Measurements from ENCODE around the gene CASP4. TPM values are rescaled to one million over a fixed set of nuclear protein-coding genes. Genes with fewer than 3 reads are reported as not detected.

The CASP4 gene
- 100 to 1,000 TPM in 4 of 6 donors, 10 to 100 TPM in 2; 86.7 to 157 (median 104) TPM for total RNA-seq

DNA sequence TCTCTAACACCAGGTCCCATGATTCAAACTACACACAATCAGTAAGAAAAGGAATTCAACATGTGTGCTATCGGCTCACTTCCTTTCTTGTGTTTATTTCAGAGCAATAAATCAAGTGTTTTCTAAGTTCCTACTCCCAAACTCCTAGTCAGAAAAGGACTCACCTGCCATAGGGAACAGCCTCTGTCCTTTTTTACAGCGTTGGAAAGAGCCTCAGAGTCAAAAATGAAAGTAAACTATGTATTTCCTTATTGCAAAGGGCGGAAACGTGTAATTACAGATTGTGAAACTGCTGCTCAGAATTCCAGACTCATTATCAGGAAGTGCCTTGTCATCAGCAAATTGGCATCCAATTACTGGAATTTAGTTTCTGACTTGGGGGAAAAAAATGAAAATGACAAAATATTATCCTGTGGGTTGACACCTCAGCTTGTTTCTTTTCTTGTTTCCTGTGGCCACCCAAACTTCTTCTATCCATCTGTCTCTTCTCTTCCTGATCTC lies at the start of gene CASP4:
CASP4 (minus strand) TSS at position 220 of the 501 bp plus-strand sequence; CDS start at position 171, 49 bp downstream.
- Histone ChIP-seq H3K27ac (peak within 1 kb of the TSS; percentile 88 to 93 (median 90)), H3K27me3 (no peaks in the 10 kb centered on the region), H3K36me3 (no peaks in the 10 kb centered on the region), H3K9me3 (peaks cover 0 to 3% (median 0%) of the 10 kb centered on the region in 4 donors), H3K4me1 (peaks cover 21 to 35% (median 23%) of the 10 kb centered on the region in 4 donors), H3K4me3 (peak within 1 kb of the TSS; percentile 31 to 58 (median 49))
- 0 to 1% methylated on average over 4 of the region's 4 CpGs for WGBS, 2 donors
- peak; percentile 45 to 96 for TF ChIP-seq POLR2AphosphoS5 (IDR thresholded peaks at IDR 0.05)
- TF ChIP-seq, protein P1, sequence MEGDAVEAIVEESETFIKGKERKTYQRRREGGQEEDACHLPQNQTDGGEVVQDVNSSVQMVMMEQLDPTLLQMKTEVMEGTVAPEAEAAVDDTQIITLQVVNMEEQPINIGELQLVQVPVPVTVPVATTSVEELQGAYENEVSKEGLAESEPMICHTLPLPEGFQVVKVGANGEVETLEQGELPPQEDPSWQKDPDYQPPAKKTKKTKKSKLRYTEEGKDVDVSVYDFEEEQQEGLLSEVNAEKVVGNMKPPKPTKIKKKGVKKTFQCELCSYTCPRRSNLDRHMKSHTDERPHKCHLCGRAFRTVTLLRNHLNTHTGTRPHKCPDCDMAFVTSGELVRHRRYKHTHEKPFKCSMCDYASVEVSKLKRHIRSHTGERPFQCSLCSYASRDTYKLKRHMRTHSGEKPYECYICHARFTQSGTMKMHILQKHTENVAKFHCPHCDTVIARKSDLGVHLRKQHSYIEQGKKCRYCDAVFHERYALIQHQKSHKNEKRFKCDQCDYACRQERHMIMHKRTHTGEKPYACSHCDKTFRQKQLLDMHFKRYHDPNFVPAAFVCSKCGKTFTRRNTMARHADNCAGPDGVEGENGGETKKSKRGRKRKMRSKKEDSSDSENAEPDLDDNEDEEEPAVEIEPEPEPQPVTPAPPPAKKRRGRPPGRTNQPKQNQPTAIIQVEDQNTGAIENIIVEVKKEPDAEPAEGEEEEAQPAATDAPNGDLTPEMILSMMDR (IDR thresholded peaks at IDR 0.05), result no peak
- peak; percentile 67 to 90 (median 86) for TF ChIP-seq EP300 (IDR thresholded peaks at IDR 0.05)
- peak in 3 of 4 donors; percentile 36 to 82 (median 47) for TF ChIP-seq POLR2A (IDR thresholded peaks at IDR 0.05)
- peak in 1 of 2 donors; percentile 36 for DNase-seq
- ATAC-seq (ENCODE audit: low FRiP score in 2 of 2), result peak; percentile 85 to 93

DNA sequence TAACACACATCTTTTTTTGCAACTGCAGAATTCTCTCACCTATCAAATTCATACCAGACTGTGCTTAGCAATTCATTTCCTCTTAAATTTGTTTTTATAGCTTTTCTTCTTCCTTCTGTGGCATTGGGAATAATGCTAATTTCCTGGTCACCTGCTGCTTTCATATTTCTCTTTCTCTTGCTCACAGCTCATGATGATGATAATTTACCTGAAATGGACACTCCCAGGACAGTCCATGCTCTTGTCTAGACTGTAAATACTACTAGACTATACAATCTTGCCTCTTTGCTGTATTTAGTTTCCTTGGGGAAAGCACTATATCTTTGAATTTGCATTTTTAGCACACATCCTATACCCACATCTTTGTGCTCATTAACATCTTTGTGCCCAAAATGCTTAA lies 39.1 kb upstream of the CASP4 start:
- H3K36me3 ChIP-seq, result no peaks in the 10 kb centered on the region
- no peak overlapping the region for H3K4me3 ChIP-seq
- ATAC-seq (ENCODE audit: low FRiP score in 2 of 2) (no peak), DNase-seq (no peak)
- TF ChIP-seq, protein P1 (IDR thresholded peaks at IDR 0.05), result no peak
- TF ChIP-seq POLR2AphosphoS5 (IDR thresholded peaks at IDR 0.05), result no peak
- no peak for TF ChIP-seq EP300 (IDR thresholded peaks at IDR 0.05)
- no peak for TF ChIP-seq POLR2A (IDR thresholded peaks at IDR 0.05)
- H3K27ac ChIP-seq, result no peak overlapping the region
- no peaks in the 10 kb centered on the region for H3K27me3 ChIP-seq
- H3K4me1 ChIP-seq, result peaks cover 0 to 7% (median 0%) of the 10 kb centered on the region in 4 donors
- no peaks in the 10 kb centered on the region for H3K9me3 ChIP-seq

DNA sequence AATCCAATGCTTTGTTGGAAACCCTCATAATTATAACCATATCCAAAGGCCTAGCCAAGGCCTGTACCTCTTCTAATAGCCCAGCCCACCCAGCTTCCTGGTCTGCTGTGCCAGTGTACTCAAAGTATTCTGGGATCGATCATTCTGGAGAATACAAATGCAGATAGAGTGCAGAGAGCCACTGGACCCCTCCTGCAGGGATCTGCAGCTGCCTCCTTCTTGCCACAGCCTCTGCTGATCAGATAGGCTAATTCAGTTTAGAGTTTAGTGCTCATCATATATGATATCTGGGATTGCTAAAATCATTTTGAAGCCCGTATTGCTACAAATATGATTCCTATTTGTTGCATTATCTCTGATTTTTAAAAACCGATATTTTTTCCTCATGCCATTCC lies 37.1 kb upstream of the CASP4 start:
- ATAC-seq (ENCODE audit: low FRiP score in 2 of 2) (no peak), DNase-seq (no peak)
- peaks cover 0 to 7% (median 0%) of the 10 kb centered on the region in 4 donors for H3K4me1 ChIP-seq
- no peaks in the 10 kb centered on the region for H3K27me3 ChIP-seq
- H3K4me3 ChIP-seq, result no peak overlapping the region
- WGBS, 2 donors, result 74 to 84% methylated on average over 3 of the region's 3 CpGs
- H3K27ac ChIP-seq, result no peak overlapping the region
- no peaks in the 10 kb centered on the region for H3K9me3 ChIP-seq
- no peak for TF ChIP-seq EP300 (IDR thresholded peaks at IDR 0.05)
- TF ChIP-seq, protein P1 (IDR thresholded peaks at IDR 0.05), result no peak
- no peak for TF ChIP-seq POLR2AphosphoS5 (IDR thresholded peaks at IDR 0.05)
- TF ChIP-seq POLR2A (IDR thresholded peaks at IDR 0.05), result no peak
- no peaks in the 10 kb centered on the region for H3K36me3 ChIP-seq

DNA sequence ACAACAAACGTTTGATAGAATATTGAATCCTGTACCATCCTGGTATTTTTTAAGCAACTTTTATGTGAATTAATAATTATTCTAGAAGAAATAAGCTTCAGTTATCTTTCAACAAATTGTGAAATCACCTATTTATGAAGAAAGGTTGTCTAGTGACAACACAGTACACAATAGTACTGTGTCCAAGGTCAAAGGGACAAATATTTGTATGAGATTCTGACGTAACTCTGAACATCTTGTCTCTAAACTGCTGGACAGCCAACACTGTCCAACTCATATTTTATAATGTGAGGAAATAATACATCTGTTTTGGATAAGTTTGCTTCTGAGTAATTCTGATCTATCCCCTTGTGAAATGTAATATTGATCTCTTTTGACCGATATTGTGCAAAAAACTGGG lies 35.6 kb upstream of the CASP4 start:
- Histone ChIP-seq H3K27me3 (no peaks in the 10 kb centered on the region), H3K4me1 (peaks cover 0 to 7% (median 0%) of the 10 kb centered on the region in 4 donors), H3K9me3 (no peaks in the 10 kb centered on the region), H3K4me3 (no peak overlapping the region), H3K36me3 (no peaks in the 10 kb centered on the region), H3K27ac (no peak overlapping the region)
- WGBS, 2 donors, result 83 to 87% methylated on average over 3 of the region's 3 CpGs
- ATAC-seq (ENCODE audit: low FRiP score in 2 of 2) (peak in 1 of 2 donors; percentile 34), DNase-seq (no peak)
- TF ChIP-seq POLR2AphosphoS5 (IDR thresholded peaks at IDR 0.05), result no peak
- TF ChIP-seq, protein P1 (IDR thresholded peaks at IDR 0.05), result no peak

DNA sequence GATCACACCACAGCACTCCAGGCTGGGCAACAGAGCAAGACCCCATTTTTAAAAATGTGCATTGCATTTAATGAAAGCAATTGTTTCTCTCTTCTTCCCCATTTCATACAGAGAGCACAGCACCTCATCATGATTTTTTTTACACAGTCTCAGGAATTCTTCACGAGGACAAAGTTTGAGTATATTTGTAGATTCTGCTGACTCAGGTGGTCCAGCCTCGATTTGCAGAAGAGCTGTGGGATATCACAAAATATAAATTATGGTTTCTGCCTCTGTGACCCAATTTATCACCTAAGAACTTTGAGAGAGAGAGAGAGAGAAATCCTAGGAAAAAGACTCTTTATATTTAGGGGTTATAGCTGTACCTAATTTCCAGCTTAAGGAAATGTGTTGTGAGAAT lies 34.8 kb upstream of the CASP4 start:
- H3K9me3 ChIP-seq, result no peaks in the 10 kb centered on the region
- ATAC-seq (ENCODE audit: low FRiP score in 2 of 2) (no peak), DNase-seq (no peak)
- TF ChIP-seq POLR2AphosphoS5 (IDR thresholded peaks at IDR 0.05) (no peak), POLR2A (IDR thresholded peaks at IDR 0.05) (no peak), EP300 (IDR thresholded peaks at IDR 0.05) (no peak)
- TF ChIP-seq, protein P1 (IDR thresholded peaks at IDR 0.05), result no peak
- H3K27ac ChIP-seq, result no peak overlapping the region
- peaks cover 0 to 7% (median 0%) of the 10 kb centered on the region in 4 donors for H3K4me1 ChIP-seq
- no peak overlapping the region for H3K4me3 ChIP-seq
- 60 to 87% methylated on average over 2 of the region's 2 CpGs for WGBS, 2 donors
- H3K27me3 ChIP-seq, result no peaks in the 10 kb centered on the region
- no peaks in the 10 kb centered on the region for H3K36me3 ChIP-seq
